Left lobe of liver (tissue), 2 donors: ENCODE results near the gene FYN. TPM values are rescaled to one million over a fixed set of nuclear protein-coding genes. Genes with fewer than 3 reads are reported as not detected.

Experiments used
- ATAC-seq: fragments of 200-7000 bp; cut with Tn5 transposase; one replicate; pipeline ENCODE4 v1.9.1; 2020; ENCODE audit warnings: mild to moderate bottlenecking, moderate library complexity
- DNase-seq: peaks from one replicate; pipeline ENCODE4 v3.0.0-alpha.2; 2020; ENCODE audit warnings: low spot score
- total RNA-seq: library from RNA; stranded (reverse); gene quantifications from one replicate; pipeline ENCODE4 v1.2.1, GENCODE V29; 2021
- donor health status: DM: no; HTN: no; CAD: no; lungs with moderate emphysema.
- donor health status: DM: no; HTN: yes; CAD: no.

Gene FYN
- total RNA-seq, 1 donor from 2014 or later = 30.0 TPM

DNA sequence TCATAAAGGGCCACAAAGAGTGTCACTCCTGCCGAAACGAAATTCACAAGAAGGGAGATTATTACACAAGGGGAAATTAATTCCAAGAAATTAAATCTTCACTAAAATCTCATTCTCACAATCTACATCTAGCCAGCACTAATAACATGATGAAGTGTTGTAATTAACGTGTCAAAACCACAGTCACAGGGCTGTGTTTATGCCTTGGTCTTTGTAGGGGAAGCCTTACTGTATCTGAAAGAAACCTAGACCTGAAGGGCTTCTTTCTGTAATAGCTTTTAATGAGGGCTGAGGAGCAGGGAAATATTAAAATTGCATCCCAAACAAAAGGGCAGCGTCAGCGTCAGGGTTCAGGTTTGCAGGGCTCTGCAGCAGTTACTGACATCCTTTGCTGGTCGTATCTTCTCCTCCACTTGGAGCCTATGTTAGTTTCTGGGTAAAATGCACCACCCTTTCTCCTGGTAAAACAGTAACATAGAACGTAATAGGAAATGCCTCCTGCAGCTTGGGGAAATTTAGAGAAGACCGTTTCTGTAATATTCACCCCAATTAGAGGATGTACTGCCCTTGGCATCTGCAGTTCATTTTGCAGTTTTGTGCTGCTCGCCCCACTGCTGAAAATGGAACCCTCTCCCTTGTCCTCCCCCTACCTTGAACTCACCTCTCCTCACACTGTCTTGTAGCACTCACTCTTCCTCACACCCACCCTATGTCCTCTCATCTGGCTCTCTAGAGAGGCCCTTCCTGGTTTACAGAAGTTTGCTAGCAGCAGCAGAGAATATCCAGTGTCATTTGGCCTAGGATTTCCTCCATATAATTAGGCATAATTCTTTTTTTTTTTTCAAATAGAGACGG lies 158.6 kb downstream of the FYN start:
- ATAC-seq = no peak
- no peak for DNase-seq

DNA sequence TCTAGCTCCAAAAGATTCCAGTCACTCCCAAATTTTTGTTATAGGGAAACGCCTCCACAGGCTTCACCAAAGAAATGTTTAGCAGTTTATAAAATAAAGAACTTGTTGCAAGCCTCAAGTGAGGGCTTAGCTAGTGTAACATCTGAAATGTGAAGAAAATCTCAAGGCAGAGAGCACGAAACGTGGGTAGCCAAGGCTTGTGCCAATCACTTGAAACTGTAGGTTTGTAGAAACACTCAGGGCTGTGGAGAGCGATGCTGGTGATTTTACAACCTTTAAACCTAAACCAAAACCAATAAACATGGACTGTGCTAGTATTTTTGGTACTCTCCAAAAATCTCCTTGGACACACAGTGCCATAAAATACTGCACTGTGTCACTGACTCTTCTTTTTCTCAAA lies 159.4 kb downstream of the FYN start:
- DNase-seq = no peak
- ATAC-seq = no peak

DNA sequence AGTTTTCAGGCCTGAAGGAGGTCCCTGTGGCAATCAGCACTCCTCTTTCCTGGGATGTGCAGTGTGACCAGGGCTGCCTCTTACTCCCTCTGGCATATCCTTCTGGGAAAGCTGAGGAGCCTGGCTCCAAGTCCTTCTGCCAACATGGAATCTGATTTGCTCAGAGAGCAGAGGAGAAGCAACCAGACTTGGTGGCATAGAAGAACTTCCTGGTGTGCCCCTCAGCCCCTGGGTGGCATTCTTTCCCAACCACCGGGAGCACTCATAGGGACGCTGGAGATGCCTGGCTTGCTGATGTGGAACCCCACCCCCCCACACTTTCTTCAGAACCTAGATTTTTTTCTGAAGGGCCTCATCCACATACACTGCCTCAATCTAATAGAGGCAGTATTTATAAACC lies 160.0 kb downstream of the FYN start:
- no peak for DNase-seq
- no peak for ATAC-seq

DNA sequence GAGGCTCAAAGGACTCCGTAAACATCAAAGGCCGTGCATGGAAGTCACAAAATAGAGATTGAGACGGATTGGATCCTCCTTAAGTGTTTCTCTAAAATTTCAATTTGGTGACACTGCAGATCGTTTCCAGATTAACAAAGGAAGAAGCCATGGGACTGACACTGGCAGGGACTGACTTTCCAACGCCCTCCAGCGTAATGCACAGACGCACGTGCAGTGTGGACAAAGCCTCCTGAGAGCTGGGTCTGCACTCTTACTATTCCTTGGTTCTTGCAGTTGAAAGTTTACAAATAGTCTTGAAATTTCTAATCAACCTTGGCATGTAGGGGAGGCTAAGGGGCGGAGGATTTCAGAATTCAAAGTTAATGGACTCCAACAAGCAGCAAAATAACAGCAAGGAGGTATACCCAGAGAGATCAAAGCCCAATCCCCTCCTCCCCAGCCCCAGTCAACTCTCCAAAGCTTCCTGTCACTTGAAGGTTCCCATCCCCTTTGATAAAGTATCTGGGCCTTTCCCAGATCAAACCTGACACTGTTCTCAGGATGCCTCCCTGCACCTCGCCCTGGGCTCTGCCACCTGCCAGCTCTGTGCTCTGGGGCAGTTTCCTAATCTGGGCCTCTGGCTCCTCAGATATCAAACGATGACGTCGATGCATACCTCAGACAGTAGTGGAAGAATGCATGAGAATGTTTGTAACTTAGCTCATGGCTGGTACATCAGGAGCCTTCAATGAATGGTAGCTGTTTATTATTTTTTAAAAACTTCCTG lies 161.1 kb downstream of the FYN start:
- peak; percentile 45 for ATAC-seq
- DNase-seq = no peak

DNA sequence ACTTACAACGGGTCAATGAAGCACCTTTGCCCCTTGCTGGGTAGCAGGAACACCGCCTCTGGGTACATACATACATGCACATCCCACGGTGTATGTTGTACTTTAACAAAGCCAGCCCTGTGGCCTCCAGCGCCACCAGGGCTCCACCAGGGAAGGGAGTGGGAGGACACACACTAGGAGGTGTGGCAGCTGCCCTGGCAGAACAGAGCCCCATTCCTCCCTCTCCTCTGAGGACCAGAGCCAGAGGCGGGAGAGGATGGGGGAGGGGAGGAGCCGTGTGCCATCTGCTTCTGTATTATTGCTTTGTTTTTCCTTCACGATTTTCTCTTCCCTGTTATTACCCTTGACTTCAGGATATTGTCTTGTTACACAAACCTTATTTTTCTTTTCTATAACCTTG lies 161.8 kb downstream of the FYN start:
- peak; percentile 17 for ATAC-seq
- no peak for DNase-seq

DNA sequence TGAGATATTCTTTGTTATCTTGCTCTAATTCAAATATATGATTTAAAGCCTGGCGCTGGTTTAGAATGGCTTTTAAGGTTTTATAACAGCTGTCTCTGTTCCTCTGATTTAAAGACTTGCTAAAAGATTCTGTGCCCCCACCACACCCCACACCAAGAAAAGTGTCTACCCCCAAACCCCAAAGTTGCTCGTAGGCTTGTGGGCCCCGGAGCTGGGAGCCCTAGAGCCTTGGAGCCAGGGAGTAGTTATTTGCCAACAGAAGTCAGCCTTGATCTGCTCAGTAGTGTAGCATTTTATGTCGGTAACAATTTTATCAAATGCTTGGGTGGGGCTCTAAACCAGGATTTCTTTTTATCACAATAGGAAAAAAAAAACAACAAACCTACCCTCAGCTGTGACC lies 162.3 kb downstream of the FYN start:
- no peak for ATAC-seq
- DNase-seq = no peak

DNA sequence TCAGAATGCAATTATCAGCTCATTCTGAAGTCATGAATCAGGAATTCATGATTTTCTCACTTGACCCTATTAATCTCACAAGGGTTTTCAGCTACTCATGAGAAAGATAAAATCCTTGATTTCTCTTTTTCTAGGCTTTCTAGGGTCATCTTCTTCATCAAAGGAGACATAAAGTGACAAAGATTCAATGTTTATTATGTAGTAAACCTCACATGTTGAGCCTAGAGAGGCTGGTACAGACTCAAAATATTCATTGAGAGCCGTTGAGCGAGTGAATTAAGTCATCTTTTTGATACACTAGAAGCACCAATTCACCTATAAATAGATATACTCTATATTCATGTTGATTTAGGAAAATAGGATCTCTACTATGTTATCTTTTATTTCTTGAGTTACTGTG lies 162.8 kb downstream of the FYN start:
- DNase-seq (no peak), ATAC-seq (no peak)

DNA sequence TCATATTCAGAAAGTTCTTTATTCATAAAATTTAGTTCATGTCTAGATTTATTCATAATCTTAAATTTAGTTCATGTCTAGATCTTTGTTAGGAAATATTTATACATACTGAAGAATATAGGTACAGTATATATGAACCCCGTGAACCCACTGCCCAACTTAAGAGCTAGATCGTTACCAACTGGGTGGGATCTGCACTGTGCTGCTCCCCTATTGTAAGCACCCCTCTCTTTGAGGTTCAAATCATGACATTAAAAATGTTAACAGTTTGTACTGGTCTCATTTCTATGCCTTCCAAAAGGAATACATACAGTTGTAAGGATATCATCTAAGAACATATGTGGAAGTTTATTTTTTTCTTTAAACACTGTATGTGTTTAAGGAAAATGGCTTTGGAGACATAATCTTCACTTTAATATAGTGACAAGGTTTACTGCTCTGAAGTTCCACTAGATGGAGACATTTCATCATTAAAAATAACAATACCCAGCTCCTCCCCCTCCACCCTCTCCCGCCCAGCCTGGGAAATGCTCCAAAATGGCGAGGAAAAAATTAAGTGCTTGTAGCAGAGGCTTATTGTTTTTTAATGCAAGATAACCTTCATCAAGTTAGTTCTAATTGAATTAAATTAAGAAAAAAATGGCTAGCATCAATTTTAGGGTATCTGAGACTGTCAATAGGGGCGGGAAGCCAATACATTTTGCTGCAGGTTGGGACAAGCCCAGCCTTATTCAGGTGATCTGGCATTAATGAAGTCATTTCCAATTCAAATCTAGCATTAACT lies 163.4 kb downstream of the FYN start:
- ATAC-seq (peak; percentile 96), DNase-seq (peak; percentile 68)

DNA sequence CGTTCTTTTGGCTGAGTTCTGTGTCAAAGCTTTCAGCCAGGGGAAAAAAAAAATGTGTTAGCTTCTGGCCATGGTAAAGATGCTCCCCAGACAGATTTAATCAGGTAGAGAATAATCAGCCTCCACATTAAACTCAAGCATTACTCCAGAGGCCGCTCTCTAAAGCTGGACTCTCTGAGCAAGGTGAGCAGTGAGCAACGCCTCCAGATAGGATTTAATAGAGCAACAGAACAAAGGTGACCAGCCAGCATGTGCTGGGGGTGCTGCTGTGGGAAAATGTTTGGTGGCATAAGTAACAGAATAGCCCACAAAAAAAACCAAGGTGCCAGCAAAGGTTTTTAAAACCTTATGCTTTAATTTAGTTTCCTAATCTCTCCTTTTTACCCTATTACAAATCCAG lies 164.1 kb downstream of the FYN start:
- no peak for ATAC-seq

DNA sequence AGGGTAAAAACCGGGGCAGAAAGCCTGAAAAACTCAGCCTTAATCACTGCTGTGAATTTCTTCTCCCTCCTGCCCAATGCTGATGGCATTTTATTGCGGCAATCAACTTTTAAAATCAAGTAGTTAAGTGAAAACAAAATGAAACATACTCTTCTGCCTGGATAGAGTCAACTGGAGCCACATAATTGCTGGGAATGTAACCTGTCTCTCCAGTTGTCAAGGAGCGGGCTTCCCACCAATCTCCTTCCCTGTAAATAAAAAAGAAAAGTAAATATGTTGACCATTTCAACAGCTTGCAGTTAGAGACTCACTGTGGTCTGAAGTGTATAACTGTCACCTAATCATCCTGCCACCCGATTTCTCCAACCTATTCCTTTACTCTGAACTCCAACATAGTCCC lies 165.5 kb downstream of the FYN start:
- DNase-seq (no peak), ATAC-seq (no peak)

More for the DNA sequence above, 164.1 kb downstream of the FYN start:
- DNase-seq = no peak

DNA sequence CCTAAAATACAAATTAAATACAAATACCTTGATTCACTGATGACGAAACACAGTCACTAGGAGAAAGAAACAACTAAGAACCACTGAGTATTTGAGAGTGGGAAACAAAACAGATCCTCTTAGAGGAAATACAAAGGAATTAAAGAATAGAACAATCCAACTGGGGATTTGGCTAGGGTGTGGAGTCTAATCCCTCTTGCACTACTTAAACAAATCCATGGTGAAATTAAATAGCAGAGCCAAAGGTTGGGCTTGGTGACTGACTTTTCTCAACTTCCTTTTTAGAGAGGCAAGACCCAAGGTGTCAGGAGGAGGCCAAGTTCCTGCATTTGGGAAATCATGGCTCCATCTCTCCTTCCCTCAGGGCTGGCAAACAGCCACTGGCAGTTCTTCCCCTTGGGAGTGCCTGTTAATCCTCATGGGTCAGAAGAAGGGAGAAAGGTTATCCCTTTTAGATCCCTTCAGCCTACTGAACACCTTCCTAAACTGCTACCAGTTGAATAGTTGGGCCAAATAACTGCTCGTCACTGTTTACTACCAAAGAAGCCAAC lies 166.3 kb downstream of the FYN start:
- ATAC-seq (no peak), DNase-seq (no peak)

DNA sequence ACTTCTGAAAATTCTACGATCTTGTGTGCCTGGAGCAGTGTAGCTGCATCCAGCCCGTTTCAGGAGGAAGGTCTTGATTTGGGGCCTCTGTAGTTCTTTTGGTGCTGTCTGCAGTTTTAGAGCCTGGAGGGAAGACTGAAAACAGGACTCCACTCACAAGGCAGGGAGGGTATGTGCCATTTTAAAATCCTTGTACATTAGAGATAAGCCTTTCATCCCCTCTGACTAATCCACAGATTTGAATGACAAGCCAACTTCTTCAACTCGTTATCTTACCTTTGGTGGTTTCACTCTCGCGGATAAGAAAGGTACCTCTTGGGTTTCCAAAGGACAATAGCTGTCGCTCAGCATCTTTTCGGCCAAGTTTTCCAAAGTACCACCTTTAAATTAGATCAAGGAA lies 169.5 kb downstream of the FYN start:
- DNase-seq (no peak), ATAC-seq (no peak)

DNA sequence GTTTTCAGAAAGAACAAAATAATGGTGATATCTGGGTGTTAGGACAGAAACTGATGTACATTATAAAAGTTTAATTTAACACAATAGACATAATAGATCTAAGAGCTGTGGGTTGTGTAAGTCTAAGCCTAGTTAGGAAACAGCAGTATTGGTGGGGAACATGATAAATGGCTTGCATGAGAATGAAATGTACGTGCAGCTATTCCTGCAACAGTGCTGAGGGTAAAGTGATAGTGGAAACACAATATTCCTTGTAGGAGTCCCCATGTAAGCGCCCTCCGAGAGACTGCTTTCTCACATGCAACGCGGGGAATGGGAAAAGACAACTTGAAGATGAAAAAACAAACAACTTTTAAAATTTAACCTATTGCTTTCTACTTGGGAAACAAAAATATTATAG lies 171.0 kb downstream of the FYN start:
- ATAC-seq = no peak
- DNase-seq = no peak

DNA sequence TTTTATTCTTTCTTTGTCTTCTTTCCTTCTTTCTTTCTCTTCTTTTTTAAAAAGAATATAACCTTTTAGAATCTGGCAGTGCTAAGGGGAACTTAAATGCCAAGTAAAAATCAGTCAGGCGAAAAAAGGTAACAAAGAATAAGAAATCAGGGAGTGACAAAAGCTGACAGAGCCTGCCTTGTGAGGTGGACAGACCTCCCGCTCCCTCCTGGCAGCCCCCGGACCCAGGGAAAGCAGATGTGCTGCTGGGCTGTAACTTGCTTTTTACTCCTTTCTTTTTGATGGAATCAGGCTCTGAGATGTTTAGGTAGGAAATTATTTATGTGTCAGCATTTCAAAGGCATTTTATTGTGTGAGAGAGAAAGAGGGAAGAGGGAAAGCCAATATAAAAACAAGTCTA lies 172.1 kb downstream of the FYN start:
- ATAC-seq = no peak
- no peak for DNase-seq

DNA sequence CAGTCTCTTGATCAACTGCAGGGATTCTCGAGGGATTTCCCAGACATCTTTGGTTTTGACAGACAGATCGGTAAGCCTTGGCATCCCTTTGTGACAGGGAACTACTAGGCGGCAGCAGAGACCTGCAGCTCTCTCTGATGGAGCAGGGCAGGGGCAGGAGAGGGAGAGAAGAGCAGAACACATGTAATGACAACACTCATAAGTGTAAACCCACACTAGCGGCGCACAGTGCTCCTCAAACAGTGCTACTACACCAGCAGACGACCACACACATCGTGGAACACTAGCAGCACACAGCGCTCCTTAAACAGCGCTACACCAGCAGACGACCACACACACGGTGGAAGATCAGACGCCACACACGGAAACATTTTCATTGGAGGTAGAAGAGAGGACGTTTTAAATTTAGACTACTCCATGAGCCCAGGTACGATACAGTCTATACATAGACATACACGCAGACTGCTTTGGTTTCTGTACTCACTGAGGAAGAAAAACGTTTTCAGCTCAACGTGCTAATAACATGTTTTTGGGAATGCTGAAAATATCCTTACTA lies 173.0 kb downstream of the FYN start:
- no peak for DNase-seq

DNA sequence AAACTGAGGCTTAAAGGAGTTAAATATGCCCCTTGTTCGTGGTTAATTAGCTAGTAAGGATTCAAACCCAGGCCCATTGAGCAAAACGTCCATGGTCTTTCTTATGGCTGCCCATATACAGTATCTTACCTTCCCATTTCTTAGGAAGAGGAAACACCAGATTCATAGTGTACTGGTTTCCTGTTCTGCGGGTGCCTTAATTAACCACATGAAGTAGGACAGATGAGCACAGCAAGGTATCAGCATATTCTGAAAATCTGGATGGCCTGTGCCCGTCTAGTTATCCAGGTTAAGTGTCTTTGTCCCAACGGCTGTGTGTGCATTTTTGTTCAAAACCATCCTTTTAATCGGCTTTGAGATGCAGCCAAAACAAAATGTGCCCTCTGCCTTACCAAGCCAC lies 174.1 kb downstream of the FYN start:
- DNase-seq (no peak), ATAC-seq (no peak)

More for the DNA sequence above, 173.0 kb downstream of the FYN start:
- ATAC-seq = no peak

DNA sequence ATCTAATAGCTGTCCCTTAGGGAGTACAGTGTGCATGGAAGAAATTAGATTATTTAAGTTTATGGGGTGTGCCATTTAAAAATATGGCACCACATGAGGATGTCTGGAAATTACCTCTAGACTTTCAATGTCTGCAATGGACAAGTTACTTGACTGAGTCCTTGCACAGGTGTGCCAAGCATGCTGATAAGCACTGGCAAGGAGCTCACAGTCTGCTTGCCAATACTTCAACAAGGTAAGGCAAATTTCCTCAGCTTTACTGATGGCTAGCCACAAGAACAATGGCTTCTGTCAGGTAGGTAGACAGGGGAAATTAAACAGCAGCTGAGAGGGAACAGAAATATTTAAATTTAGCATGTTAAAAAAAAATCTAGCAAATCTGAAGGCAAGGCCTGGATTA lies 176.4 kb downstream of the FYN start:
- ATAC-seq (no peak), DNase-seq (no peak)

DNA sequence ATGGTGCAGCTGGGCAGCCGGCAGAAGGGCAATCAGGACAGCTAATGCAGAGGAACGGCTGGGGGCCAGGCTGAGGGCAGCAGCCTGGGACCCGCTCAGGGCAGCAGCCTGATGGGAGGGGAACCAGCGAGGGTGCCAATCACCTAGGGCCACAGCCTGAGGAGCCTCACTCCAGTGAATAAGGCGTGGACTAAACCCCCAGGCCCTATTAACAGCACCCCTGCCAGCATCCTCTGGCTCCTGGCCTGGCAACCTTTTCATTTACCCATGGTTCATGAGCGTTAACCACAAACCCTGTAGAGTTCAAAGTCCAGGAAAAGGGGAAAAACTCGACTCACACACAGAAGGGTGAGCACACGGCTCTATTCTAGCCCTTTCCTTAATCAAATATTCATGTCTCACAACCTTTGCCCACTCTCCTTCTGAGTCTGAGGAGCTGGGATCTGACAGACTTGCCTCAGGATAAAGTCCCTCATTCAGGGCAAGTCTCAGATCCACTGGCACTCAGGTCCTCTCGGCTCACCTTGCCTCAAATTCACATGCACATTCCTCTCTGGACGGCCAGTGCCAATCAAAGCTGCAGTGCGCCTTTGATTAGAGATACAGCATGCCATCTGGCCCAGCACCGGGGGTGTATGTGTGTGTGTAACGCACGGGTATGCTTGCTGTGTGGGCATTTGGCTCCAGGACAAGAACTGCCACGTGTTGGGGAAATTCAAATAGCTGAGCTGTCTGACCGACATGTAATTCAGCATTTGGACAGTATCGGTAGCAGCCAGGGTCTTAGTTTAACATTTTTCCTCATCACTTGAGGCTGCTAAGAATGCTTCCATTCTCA lies 180.7 kb downstream of the FYN start:
- peak; percentile 89 for DNase-seq
- ATAC-seq = peak; percentile 86

DNA sequence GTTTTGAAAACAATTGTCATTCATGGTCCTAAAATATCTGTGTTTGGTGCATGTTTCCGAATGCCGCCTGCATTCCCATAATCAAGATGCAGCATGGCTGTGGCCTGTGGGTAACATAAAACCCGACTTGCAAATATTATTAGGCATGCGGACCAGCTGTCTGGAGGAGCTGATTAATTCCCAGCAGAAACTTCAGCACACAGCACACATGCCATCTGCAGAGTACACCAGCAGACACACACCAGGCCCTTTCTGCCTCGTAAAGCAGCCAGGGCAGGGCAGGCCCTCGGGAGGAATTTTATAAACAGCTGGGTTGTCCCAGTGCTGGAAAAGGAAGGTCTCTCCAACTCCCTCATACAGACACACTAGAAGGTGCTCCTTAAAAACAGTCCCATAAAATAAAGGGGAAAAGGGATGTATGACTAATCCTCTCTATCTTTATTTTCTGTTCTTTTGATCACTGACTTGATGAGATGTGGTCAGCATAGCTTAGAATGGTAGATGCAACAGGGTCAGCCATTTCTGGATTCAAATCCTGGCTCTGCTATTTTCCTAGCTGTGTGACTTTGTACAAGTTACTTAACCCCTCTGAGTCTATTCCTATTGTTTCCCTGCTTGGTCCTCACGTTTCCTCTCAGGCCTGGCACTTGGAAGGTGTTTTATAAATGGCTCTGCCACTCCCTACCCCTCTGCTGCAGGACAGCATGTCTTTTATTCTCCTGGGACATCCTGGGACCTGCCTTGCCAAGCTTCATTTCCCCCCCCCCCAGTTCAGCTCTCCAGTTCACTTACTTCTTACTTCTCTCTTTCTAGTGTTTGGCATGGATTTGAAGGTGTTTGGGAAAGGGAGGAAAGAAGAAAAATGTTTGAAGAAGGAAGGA lies 181.7 kb downstream of the FYN start:
- DNase-seq = no peak
- ATAC-seq = no peak
